Epithelial cell of esophagus (primary cell): Measurements from ENCODE around the gene TSPAN9.

ENCODE experiments used
- DNase-seq: peaks from one replicate; pipeline ENCODE4 v3.0.0; 2010; ENCODE audit warnings: low read depth
- H3K4me3 ChIP-seq: 2 replicates; pipeline ENCODE4 v1.5.1; 2011; ENCODE audit warnings: mild to moderate bottlenecking, low read length, control low read depth
- TF ChIP-seq, protein P1 (sequence below): IDR thresholded peaks from 2 replicates; pipeline ENCODE4 v1.5.1; 2011; ENCODE audit warnings: low read depth, mild to moderate bottlenecking, low read length, control low read depth, inconsistent platforms; ENCODE audit not compliant: insufficient read depth; ENCODE audit errors: missing control alignments

The TSPAN9 gene

GRCh38 chr12:3289702-3290101, 212.5 kb downstream of the TSPAN9 start:
- no peak overlapping the region for H3K4me3 ChIP-seq
- TF ChIP-seq, protein P1, sequence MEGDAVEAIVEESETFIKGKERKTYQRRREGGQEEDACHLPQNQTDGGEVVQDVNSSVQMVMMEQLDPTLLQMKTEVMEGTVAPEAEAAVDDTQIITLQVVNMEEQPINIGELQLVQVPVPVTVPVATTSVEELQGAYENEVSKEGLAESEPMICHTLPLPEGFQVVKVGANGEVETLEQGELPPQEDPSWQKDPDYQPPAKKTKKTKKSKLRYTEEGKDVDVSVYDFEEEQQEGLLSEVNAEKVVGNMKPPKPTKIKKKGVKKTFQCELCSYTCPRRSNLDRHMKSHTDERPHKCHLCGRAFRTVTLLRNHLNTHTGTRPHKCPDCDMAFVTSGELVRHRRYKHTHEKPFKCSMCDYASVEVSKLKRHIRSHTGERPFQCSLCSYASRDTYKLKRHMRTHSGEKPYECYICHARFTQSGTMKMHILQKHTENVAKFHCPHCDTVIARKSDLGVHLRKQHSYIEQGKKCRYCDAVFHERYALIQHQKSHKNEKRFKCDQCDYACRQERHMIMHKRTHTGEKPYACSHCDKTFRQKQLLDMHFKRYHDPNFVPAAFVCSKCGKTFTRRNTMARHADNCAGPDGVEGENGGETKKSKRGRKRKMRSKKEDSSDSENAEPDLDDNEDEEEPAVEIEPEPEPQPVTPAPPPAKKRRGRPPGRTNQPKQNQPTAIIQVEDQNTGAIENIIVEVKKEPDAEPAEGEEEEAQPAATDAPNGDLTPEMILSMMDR, result no peak
- no peak for DNase-seq

GRCh38 chr12:3291939-3292338, 214.8 kb downstream of the TSPAN9 start:
- no peak overlapping the region for H3K4me3 ChIP-seq
- TF ChIP-seq, protein P1, result no peak
- DNase-seq, result no peak

DNA sequence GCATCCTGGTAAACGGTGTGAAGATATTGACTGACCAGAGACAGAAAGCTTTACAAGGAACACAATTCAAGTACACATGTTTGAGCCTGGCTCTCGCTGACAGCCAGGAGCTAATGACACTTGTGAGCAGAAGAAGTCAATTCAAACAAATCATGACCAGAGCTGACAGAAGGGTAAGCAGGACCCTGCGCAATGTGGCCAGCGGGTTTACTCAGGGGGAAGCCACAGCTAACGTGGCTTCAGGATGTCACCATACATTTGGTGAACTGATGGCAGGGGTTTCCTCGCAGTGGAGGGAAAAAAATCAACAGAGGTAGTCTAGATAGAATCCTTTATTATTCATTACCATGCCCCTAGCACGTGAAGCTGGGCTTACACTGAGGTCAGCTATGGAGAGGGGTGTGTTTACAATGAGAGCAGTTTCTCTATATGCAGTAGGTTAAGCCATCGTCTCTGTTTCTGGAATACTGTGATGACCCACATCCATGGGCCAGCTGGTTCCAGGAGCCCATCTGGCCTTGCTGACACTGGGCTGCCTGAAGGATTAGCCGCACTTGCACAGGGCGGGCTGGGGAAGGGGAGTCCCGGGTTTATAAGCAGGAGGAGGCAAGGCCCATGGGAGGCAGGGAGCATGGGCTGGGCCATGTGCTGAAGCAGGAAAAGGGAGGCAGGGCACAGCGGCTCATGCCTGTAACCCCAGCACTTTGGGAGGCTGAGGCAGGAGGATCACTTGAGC, 215.7 kb downstream of the TSPAN9 start:
- TF ChIP-seq, protein P1, result no peak
- no peak overlapping the region for H3K4me3 ChIP-seq
- no peak for DNase-seq

- peak; percentile 77 for DNase-seq
- TF ChIP-seq, protein P1, result no peak
- no peak overlapping the region for H3K4me3 ChIP-seq
Measured at GRCh38 chr12:3293446-3294161, 216.4 kb downstream of the TSPAN9 start.

GRCh38 chr12:3294481-3294911, 217.3 kb downstream of the TSPAN9 start:
- no peak overlapping the region for H3K4me3 ChIP-seq
- TF ChIP-seq, protein P1, result no peak
- DNase-seq, result no peak

DNA sequence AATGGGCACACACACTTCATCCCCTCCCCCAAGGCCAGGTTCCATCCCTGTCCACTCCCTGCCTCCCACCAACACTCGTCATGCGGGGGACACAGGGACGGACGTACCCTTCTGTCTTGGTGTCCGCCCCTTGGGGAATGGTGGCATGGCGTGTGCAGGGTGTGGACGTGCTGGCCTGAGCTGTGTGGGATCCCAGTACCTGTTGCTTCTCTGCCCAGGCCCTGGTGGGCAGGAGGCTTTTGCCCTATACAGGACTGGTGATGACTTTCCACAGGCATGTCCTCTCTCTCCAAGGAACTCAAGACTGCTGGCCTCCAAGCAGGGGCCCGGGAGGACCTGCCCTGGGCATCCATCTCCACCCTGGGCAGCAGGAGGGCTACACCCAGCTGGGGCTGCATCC, 218.0 kb downstream of the TSPAN9 start:
- H3K4me3 ChIP-seq, result no peak overlapping the region
- DNase-seq, result no peak
- TF ChIP-seq, protein P1, result no peak
